Uterus (tissue), 2 donors: Measurements from ENCODE around the gene ADAMTS14.

ENCODE experiments used
- CTCF ChIP-seq, 4 experiments: fragments of 200-600 bp in 2 of 4; fragments of 450-650 bp in 2 of 4; sonication (generic) in 2 of 4; IDR thresholded peaks; one replicate each; pipeline ENCODE4 v1.5.1; 2016 to 2019; ENCODE audit warnings: antibody characterized with exemption in 4 of 4, mild to moderate bottlenecking in 2 of 4, moderate library complexity in 1 of 4
- POLR2A ChIP-seq, 2 donors: fragments of 450-650 bp; IDR thresholded peaks; one replicate each; pipeline ENCODE4 v1.6.1; 2016; ENCODE audit warnings: antibody characterized with exemption in 2 of 2, mild to moderate bottlenecking in 1 of 2, moderate library complexity in 1 of 2

- TF ChIP-seq CTCF (IDR thresholded peaks at IDR 0.05) = no peak
- TF ChIP-seq POLR2A (IDR thresholded peaks at IDR 0.05) = no peak
These were observed 125.5 kb downstream of the ADAMTS14 start for GRCh38 chr10:70797840-70798239.
